Activated naive CD4-positive, alpha-beta T cell treated with Interleukin-2 at 50 U/mL for 16 hours (primary cell): Measurements from ENCODE around the gene RPP40.
"Not testable (repeated sequence)": the region's sequence is repeated elsewhere in the genome, so short reads cannot be mapped to it uniquely, and the experiment has no call there.

Experiments used
- DNase-seq: peaks from one replicate; pipeline ENCODE4 v3.0.0-alpha.2; 2020

Gene RPP40

GRCh38 chr6:5003604-5004372 lies at the start of gene RPP40:
TSS of gene RPP40 (minus strand) at chr6:5004037. CDS start at chr6:5004002, 35 bp downstream.
- peak; percentile 99 for DNase-seq

DNA sequence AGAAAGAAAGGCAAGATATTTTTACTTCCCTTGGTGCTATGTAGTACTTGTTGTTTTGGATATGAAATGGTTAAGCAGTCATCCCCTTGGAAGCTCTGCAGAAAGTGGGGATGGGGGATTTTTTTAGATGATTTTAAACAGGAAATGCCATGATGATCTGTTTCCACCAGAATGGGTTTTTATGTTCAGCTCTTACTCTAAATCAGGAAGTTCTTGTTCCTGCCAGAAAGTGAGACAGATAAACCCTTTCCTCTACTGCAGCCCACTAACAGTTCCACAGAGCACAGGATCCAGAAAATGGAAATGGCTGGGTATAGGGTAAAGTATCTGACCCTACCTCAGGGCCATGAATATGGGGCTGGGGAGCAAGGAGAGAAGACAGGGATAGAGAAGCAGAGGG lies 49.2 kb upstream of the RPP40 start:
- DNase-seq = no peak

DNA sequence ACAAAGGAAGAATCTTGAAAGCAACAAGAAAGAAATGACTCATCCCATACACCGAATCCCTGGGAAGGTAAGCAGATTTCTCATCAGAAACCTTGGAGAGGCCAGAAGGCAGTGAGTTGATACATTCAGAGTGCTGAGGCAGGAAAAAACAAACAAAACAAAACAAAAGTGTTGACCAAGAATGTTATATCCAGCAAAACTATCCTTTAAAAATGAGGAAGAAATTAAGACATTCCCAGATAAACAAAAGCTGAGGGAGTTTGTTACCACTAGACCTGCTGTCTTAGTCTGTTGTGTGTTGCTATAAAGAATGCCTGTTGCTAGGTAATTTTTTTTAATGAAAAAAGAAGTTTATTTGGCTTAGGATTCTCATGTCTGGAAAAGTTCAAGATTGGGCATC lies 47.6 kb upstream of the RPP40 start:
- no peak for DNase-seq

GRCh38 chr6:5050009-5050408 lies 46.2 kb upstream of the RPP40 start:
- no peak for DNase-seq

DNA sequence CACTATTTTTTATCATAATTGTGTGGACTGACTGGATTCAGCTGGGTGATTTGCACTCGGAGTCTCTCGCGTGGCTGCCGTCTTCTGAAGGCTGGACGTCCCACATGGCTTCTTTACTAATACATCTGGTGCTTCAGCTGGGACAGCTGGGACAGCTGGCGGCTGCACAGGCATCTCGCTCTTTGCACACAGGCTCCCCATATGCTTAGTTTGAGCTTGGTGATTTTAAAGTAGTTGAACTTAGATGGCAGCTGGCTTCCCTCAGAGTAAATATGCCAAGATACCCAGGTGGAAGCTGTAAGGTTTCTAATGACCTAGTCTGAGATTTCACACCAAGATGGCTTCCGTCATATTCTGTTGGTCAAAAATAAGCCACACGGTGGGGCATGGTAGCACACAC lies 42.6 kb upstream of the RPP40 start:
- DNase-seq = no peak

- DNase-seq = no peak
These were observed 41.6 kb upstream of the RPP40 start for GRCh38 chr6:5045416-5045815.

GRCh38 chr6:5044866-5045265 lies 41.0 kb upstream of the RPP40 start:
- no peak for DNase-seq

DNA sequence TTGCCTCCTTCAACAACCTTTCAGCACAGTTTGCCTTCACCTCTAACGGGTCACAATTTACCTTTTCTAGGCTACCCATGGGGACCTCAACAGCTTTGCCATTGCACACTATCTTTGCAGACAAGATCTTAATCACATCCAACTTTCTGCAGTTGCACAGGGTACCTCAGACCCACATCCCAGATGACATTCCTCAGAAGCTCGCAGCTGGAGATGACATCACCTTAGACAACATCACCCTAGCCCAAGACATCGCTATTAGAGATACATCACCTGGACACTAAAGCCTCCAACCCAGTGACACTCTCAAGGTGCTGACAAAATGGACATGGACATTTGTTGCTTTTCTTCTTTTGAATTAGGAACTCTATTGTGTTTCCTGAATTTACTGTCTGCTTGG lies 38.6 kb upstream of the RPP40 start:
- no peak for DNase-seq

- DNase-seq = no peak
These were observed 38.1 kb upstream of the RPP40 start for GRCh38 chr6:5041955-5042354.

DNA sequence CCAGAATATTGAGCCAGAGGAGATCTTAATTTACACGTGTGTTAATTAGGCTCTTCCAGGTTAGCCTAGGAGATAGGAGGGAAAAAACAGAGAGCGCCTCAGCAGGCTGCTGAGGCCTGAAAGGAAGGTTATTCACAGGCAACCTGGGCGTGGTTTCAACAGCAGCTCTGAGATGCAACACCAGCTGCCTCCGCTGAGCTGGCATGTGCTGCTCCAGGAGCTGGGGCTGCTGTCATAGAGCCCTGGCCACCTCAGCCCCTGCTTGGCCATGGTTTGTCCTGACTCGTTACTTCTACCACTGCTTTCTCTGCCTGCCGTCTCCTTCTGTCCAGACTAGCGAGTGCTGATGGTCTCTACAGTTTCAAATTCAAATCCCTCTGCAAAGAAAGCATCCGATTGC lies 32.4 kb upstream of the RPP40 start:
- no peak for DNase-seq

- no peak for DNase-seq
These were observed 30.9 kb upstream of the RPP40 start for GRCh38 chr6:5034736-5035135.

- DNase-seq = no peak
These were observed 30.5 kb upstream of the RPP40 start for GRCh38 chr6:5034328-5034727.

- not testable (repeated sequence) for DNase-seq
These were observed 29.5 kb upstream of the RPP40 start for GRCh38 chr6:5033214-5033904.

GRCh38 chr6:5032706-5033105 lies 28.9 kb upstream of the RPP40 start:
- DNase-seq = not testable (repeated sequence)

DNA sequence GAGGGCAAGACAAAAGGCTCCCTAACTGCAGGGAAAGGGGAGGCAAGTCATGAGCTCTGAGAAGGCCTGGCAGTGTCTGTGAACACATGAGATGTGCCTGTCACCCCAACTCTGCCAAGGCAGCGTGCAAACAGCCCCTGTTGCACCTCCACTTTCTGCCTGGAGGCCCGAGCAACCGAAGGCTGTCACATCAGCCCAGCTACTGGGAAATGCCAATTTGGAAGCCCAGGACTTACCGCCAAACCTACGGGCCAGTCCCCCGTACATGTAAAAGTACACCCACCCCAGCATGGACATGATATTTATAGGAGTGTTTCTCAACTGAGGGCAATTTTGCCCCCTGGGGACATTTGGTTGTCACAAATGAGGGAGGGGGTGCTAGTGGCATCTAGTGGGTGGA lies 27.3 kb upstream of the RPP40 start:
- DNase-seq = no peak

- peak; percentile 75 for DNase-seq
These were observed 26.8 kb upstream of the RPP40 start for GRCh38 chr6:5030596-5031136.

DNA sequence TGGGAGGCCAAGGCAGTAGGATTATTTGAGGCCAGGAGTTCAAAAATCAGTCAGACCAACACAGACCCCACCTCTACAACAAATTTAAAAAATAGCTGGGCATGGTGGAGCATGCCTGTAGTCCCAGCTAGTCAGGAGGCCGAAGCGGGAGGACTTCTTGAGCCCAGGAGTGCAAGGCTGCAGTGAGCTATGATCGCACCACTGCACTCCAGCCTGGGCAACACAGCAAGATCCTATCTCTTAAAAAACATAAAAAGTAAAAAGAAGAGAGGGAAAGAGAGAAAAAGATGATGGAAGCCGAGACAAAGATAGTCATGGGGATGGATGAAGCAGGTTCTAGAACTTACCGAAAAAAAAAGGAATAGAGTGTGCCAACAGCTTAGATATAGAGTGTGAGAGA lies 25.8 kb upstream of the RPP40 start:
- no peak for DNase-seq

GRCh38 chr6:5028921-5029320 lies 25.1 kb upstream of the RPP40 start:
- DNase-seq = no peak

DNA sequence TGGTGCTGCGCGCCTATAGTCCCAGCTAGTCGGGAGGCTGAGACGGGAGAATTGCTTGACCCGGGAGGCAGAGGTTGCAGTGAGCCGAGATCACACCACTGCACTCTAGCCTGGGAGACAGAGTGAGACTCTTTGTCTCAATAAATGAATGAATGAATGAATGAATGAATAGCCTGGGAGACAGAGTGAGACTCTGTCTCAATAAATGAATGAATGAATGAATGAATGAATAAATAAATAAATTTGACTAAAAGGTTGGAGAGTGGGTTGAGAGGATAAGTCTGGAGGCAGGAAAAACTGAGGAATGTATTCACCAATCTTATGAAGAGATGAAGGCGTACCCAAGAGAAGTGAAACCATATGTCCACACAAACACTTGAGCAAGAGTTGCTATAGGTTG lies 24.5 kb upstream of the RPP40 start:
- no peak for DNase-seq

- DNase-seq = no peak
These were observed 22.3 kb upstream of the RPP40 start for GRCh38 chr6:5025911-5026819.

DNA sequence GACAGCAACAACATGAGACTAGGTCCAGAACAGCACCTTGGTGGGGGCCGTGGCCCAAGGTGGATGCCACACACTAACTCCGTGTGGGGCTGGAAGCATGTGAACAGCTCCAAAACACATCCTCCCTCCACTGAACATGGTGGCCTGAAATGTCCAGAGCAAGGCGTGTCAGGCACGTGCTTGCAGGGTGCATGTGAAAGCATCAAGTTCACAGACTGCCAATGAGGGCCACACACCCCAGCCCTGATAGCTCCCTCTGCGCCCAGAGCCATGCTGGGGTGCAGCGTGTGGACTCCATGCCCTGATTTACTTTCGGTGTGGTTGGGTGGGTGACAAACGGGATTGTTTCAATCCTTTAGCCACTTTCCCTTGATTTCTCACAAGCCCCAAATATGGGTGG lies 20.1 kb upstream of the RPP40 start:
- no peak for DNase-seq

- no peak for DNase-seq
These were observed 16.3 kb upstream of the RPP40 start for GRCh38 chr6:5020142-5020541.

GRCh38 chr6:5014072-5014561 lies 10.3 kb upstream of the RPP40 start:
- no peak for DNase-seq
